Activated T-helper 9 cell treated with anti-CD3 and anti-CD28 coated beads, Interleukin-2, amount 50 U/mL, for 16 hours (primary cell): ENCODE data around the gene DLGAP4.

ENCODE experiments used
- DNase-seq: peaks from one replicate; pipeline ENCODE4 v3.0.0-alpha.2; 2020; ENCODE audit warnings: low read depth

The DLGAP4 gene

GRCh38 chr20:36411861-36412454, 105.8 kb downstream of the DLGAP4 start:
- no peak for DNase-seq

- no peak for DNase-seq
Observed at GRCh38 chr20:36415475-36416002, 109.4 kb downstream of the DLGAP4 start.

GRCh38 chr20:36418711-36419110, 112.6 kb downstream of the DLGAP4 start:
- DNase-seq = no peak

- DNase-seq = no peak
Observed at GRCh38 chr20:36421641-36422040, 115.5 kb downstream of the DLGAP4 start.

- DNase-seq = no peak
Observed at GRCh38 chr20:36424314-36424713, 118.2 kb downstream of the DLGAP4 start.

GRCh38 chr20:36425166-36425565, 119.0 kb downstream of the DLGAP4 start:
- DNase-seq = no peak

GRCh38 chr20:36431604-36432003, 125.5 kb downstream of the DLGAP4 start:
- no peak for DNase-seq

- DNase-seq = no peak
Observed at GRCh38 chr20:36432096-36432495, 126.0 kb downstream of the DLGAP4 start.

GRCh38 chr20:36434383-36434782, 128.2 kb downstream of the DLGAP4 start:
- DNase-seq = no peak

- no peak for DNase-seq
Observed at GRCh38 chr20:36435124-36435523, 129.0 kb downstream of the DLGAP4 start.

GRCh38 chr20:36435592-36436541, 129.7 kb downstream of the DLGAP4 start:
- DNase-seq = peak; percentile 81

GRCh38 chr20:36439040-36439730, 133.0 kb downstream of the DLGAP4 start:
- DNase-seq = peak; percentile 54

GRCh38 chr20:36439731-36440072, 133.6 kb downstream of the DLGAP4 start:
- DNase-seq = no peak

GRCh38 chr20:36440370-36441026, 134.4 kb downstream of the DLGAP4 start:
- DNase-seq = no peak

GRCh38 chr20:36441027-36441414, 134.9 kb downstream of the DLGAP4 start:
- DNase-seq = no peak

GRCh38 chr20:36441416-36441815, 135.3 kb downstream of the DLGAP4 start:
- no peak for DNase-seq

GRCh38 chr20:36445847-36446246, 139.7 kb downstream of the DLGAP4 start:
- DNase-seq = no peak

- no peak for DNase-seq
Observed at GRCh38 chr20:36446557-36446956, 140.4 kb downstream of the DLGAP4 start.

- DNase-seq = no peak
Observed at GRCh38 chr20:36447101-36447500, 141.0 kb downstream of the DLGAP4 start.

- DNase-seq = no peak
Observed at GRCh38 chr20:36449663-36450062, 143.5 kb downstream of the DLGAP4 start.

GRCh38 chr20:36454332-36454697, 148.2 kb downstream of the DLGAP4 start:
- no peak for DNase-seq
